A673 (cell line): ENCODE measurements around the gene BEGAIN. TPM values are rescaled to one million over a fixed set of nuclear protein-coding genes. Genes with fewer than 3 reads are reported as not detected.
A peak's percentile ranks its signal among the peaks of the same experiment; 100 is the strongest.

Experiments used
- BruUV-seq: library from RNA; stranded (reverse); fragments of 400-500 nt; replicated peaks from 2 replicates; lab custom pipeline; 2021; lab: Mats Ljungman, UMichigan
- CTCF ChIA-PET: fragments of 300-600 bp; sonication (Branson Sonifier 250); formaldehyde crosslinking; loops from one replicate; lab custom pipeline; 2022; ENCODE audit warnings: antibody characterized with exemption; lab: Charles Lee
- POLR2A ChIA-PET: fragments of 300-600 bp; sonication (Branson Sonifier 250); formaldehyde crosslinking; loops from one replicate; lab custom pipeline; 2022; ENCODE audit warnings: antibody characterized with exemption; ENCODE audit not compliant: low non-redundant PET; lab: Charles Lee
- DNase-seq: peaks from one replicate; pipeline ENCODE4 v3.0.0-alpha.2; 2015; ENCODE audit warnings: low spot score
- H3K27ac ChIP-seq: fragments of 200-600 bp; sonication (generic); 2 replicates; pipeline ENCODE4 v1.5.1; 2016; ENCODE audit warnings: mixed run types, low read depth, mild to moderate bottlenecking, mixed read lengths, antibody characterized with exemption, low read length; ENCODE audit not compliant: poor library complexity, severe bottlenecking
- H3K27me3 ChIP-seq: fragments of 200-600 bp; sonication (generic); replicated peaks from 2 replicates; pipeline ENCODE4 v1.6.1; 2017; ENCODE audit warnings: mixed run types, low read depth, mild to moderate bottlenecking, mixed read lengths, antibody characterized with exemption, low read length; ENCODE audit not compliant: insufficient read depth, poor library complexity
- H3K36me3 ChIP-seq: fragments of 200-600 bp; sonication (generic); 2 replicates; pipeline ENCODE4 v1.6.1; 2016; ENCODE audit warnings: mixed run types, mild to moderate bottlenecking, mixed read lengths, antibody characterized with exemption, low read length; ENCODE audit not compliant: insufficient read depth, poor library complexity, severe bottlenecking
- H3K4me1 ChIP-seq: fragments of 200-600 bp; sonication (generic); 2 replicates; pipeline ENCODE4 v1.6.1; 2017; ENCODE audit warnings: mixed run types, mild to moderate bottlenecking, mixed read lengths, antibody characterized with exemption, low read length; ENCODE audit not compliant: insufficient read depth, poor library complexity, severe bottlenecking
- H3K4me3 ChIP-seq: fragments of 200-600 bp; sonication (generic); 2 replicates; pipeline ENCODE4 v1.5.1; 2016; ENCODE audit warnings: low read depth, mixed run types, mild to moderate bottlenecking, mixed read lengths, low read length; ENCODE audit not compliant: poor library complexity, severe bottlenecking
- H3K9me3 ChIP-seq: fragments of 200-600 bp; sonication (generic); 2 replicates; pipeline ENCODE4 v1.6.1; 2016; ENCODE audit warnings: mixed run types, low read depth, mild to moderate bottlenecking, mixed read lengths, antibody characterized with exemption, low read length; ENCODE audit not compliant: poor library complexity, severe bottlenecking
- CTCF ChIP-seq: fragments of 300-800, 200-600 bp; sonication (generic); conservative IDR thresholded peaks from 2 replicates; pipeline ENCODE4 v1.5.1; 2017; ENCODE audit warnings: low read depth, mild to moderate bottlenecking, antibody characterized with exemption, low read length, moderate library complexity, mixed read lengths
- EZH2 ChIP-seq: fragments of 200-600 bp; sonication (generic); IDR thresholded peaks from 2 replicates; pipeline ENCODE4 v1.6.1; 2017; ENCODE audit warnings: borderline replicate concordance, low read depth, mild to moderate bottlenecking, mixed read lengths, antibody characterized with exemption, low read length; ENCODE audit not compliant: poor library complexity, severe bottlenecking
- intact Hi-C: fragments of 100-400 bp; cut with micrococcal nuclease; formaldehyde crosslinking; loops from one replicate; pipeline ENCODE4 v1.10.0; 2022; ENCODE audit not compliant: unreplicated experiment
- total RNA-seq: library from RNA; stranded (reverse); gene quantifications from 2 replicates; pipeline ENCODE4 v1.2.3, GENCODE V29; 2021

Gene BEGAIN
- total RNA-seq, 1 experiment from 2014 or later, result 0.84 TPM

GRCh38 chr14:100540141-100540925, 46.9 kb downstream of the BEGAIN start:
- Histone ChIP-seq H3K9me3 (no peaks in the 10 kb centered on the region), H3K4me3 (no peak overlapping the region), H3K4me1 (no peaks in the 10 kb centered on the region), H3K27me3 (no peaks in the 10 kb centered on the region), H3K27ac (no peak overlapping the region), H3K36me3 (no peaks in the 10 kb centered on the region)
- DNase-seq, result no peak
- intact Hi-C loops, result no loop called here
- CTCF ChIA-PET, result no interaction called here
- POLR2A ChIA-PET, result no interaction called here
- BruUV-seq, result no TSS peak
- no peak for TF ChIP-seq EZH2
- peak; percentile 29 for TF ChIP-seq CTCF

- no peaks in the 10 kb centered on the region for H3K36me3 ChIP-seq
- TF ChIP-seq CTCF, result no peak
- no peak for TF ChIP-seq EZH2
- BruUV-seq, result no TSS peak
- ChIA-PET CTCF (no interaction called here), POLR2A (no interaction called here)
- H3K27ac ChIP-seq, result no peak overlapping the region
- no peak overlapping the region for H3K4me3 ChIP-seq
- no peaks in the 10 kb centered on the region for H3K9me3 ChIP-seq
- no peaks in the 10 kb centered on the region for H3K27me3 ChIP-seq
- no peaks in the 10 kb centered on the region for H3K4me1 ChIP-seq
- intact Hi-C loops, result no loop called here
- DNase-seq, result no peak
These were observed 47.5 kb downstream of the BEGAIN start for GRCh38 chr14:100539766-100540140.

- Histone ChIP-seq H3K4me3 (no peak overlapping the region), H3K9me3 (no peaks in the 10 kb centered on the region), H3K36me3 (no peaks in the 10 kb centered on the region), H3K27ac (no peak overlapping the region), H3K4me1 (no peaks in the 10 kb centered on the region), H3K27me3 (no peaks in the 10 kb centered on the region)
- TF ChIP-seq CTCF, result no peak
- DNase-seq, result no peak
- ChIA-PET POLR2A (no interaction called here), CTCF (no interaction called here)
- intact Hi-C loops, result no loop called here
- no TSS peak for BruUV-seq
These were observed 48.1 kb downstream of the BEGAIN start for GRCh38 chr14:100539003-100539660.
